HFFc6 (cell line): ENCODE results near the gene RETSAT. TPM values are rescaled to one million over a fixed set of nuclear protein-coding genes. Genes with fewer than 3 reads are reported as not detected.

ENCODE experiments used
- DNase-seq: peaks from one replicate; pipeline ENCODE4 v3.0.0-alpha.2; 2018
- H3K27ac Mint-ChIP-seq: 2 replicates; pipeline ENCODE4 v1.8.0; 2020; ENCODE audit warnings: mild to moderate bottlenecking, mixed read lengths
- H3K27me3 Mint-ChIP-seq: 2 replicates; pipeline ENCODE4 v1.8.0; 2021; ENCODE audit warnings: mild to moderate bottlenecking, moderate library complexity, mixed read lengths; ENCODE audit not compliant: insufficient read depth
- H3K36me3 Mint-ChIP-seq: 2 replicates; pipeline ENCODE4 v1.8.0; 2021; ENCODE audit warnings: low read depth, mixed read lengths
- H3K4me1 Mint-ChIP-seq: 2 replicates; pipeline ENCODE4 v1.8.0; 2020; ENCODE audit warnings: low read depth, mixed read lengths
- H3K4me3 Mint-ChIP-seq: 2 replicates; pipeline ENCODE4 v1.8.0; 2020; ENCODE audit warnings: mild to moderate bottlenecking, moderate library complexity, mixed read lengths
- H3K9me3 Mint-ChIP-seq: 2 replicates; pipeline ENCODE4 v1.8.0; 2020; ENCODE audit warnings: mild to moderate bottlenecking, mixed read lengths
- CTCF ChIP-seq: fragments of 200-600 bp; sonication (generic); IDR thresholded peaks from 2 replicates; pipeline ENCODE4 v1.5.0; 2021; ENCODE audit warnings: antibody characterized with exemption, mild to moderate bottlenecking
- total RNA-seq, 6 experiments: library from RNA; stranded (reverse); fragmentation: NEBNext Ultra II Directional; extraction: Animal tissue kit (Norgen Biotek cat#: 25700); gene quantifications; 2 replicates in 1 of 6; 3 replicates in 5 of 6; pipeline ENCODE4 v1.2.3, GENCODE V29; 2021

The RETSAT gene
- total RNA-seq, 6 experiments from 2014 or later: 36.3 to 50.4 (median 39.0) TPM

GRCh38 chr2:85308896-85309555 is 45.3 kb downstream of the RETSAT start:
- Mint-ChIP-seq H3K27ac (no peak overlapping the region), H3K27me3 (peaks cover 7% of the 10 kb centered on the region), H3K4me3 (no peak overlapping the region), H3K4me1 (peaks cover 22% of the 10 kb centered on the region), H3K9me3 (no peaks in the 10 kb centered on the region), H3K36me3 (peaks cover 10% of the 10 kb centered on the region)
- no peak for DNase-seq
- TF ChIP-seq CTCF: no peak

- H3K4me3 Mint-ChIP-seq: no peak overlapping the region
- H3K9me3 Mint-ChIP-seq: no peaks in the 10 kb centered on the region
- H3K27ac Mint-ChIP-seq: no peak overlapping the region
- peaks cover 5% of the 10 kb centered on the region; the same call in 1 of the 2 replicates for H3K36me3 Mint-ChIP-seq
- H3K4me1 Mint-ChIP-seq: peaks cover 15% of the 10 kb centered on the region
- DNase-seq: no peak
- no peak for TF ChIP-seq CTCF
- peaks cover 2% of the 10 kb centered on the region; the same call in 1 of the 2 replicates for H3K27me3 Mint-ChIP-seq
These were observed 46.1 kb downstream of the RETSAT start for GRCh38 chr2:85308201-85308600.

- peaks cover 2% of the 10 kb centered on the region; the same call in 1 of the 2 replicates for H3K27me3 Mint-ChIP-seq
- H3K27ac Mint-ChIP-seq: no peak overlapping the region
- peaks cover 15% of the 10 kb centered on the region for H3K4me1 Mint-ChIP-seq
- peaks cover 5% of the 10 kb centered on the region; the same call in 1 of the 2 replicates for H3K36me3 Mint-ChIP-seq
- no peak for DNase-seq
- TF ChIP-seq CTCF: no peak
- no peaks in the 10 kb centered on the region for H3K9me3 Mint-ChIP-seq
- H3K4me3 Mint-ChIP-seq: no peak overlapping the region
These were observed 46.8 kb downstream of the RETSAT start for GRCh38 chr2:85307527-85307897.

GRCh38 chr2:85303780-85304531 is 50.4 kb downstream of the RETSAT start:
- DNase-seq: no peak
- Mint-ChIP-seq H3K27ac (no peak overlapping the region), H3K36me3 (peaks cover 5% of the 10 kb centered on the region; the same call in 1 of the 2 replicates)

GRCh38 chr2:85302121-85302520 is 52.2 kb downstream of the RETSAT start:
- TF ChIP-seq CTCF: no peak
- Mint-ChIP-seq H3K4me1 (no peaks in the 10 kb centered on the region), H3K27ac (no peak overlapping the region), H3K9me3 (no peaks in the 10 kb centered on the region), H3K27me3 (no peaks in the 10 kb centered on the region), H3K4me3 (no peak overlapping the region), H3K36me3 (peaks cover 5% of the 10 kb centered on the region; the same call in 1 of the 2 replicates)
- no peak for DNase-seq

More at GRCh38 chr2:85303780-85304531, 50.4 kb downstream of the RETSAT start:
- no peaks in the 10 kb centered on the region; the same call in 1 of the 2 replicates for H3K4me1 Mint-ChIP-seq
- peaks cover 2% of the 10 kb centered on the region; the same call in 1 of the 2 replicates for H3K27me3 Mint-ChIP-seq
- H3K4me3 Mint-ChIP-seq: no peak overlapping the region
- H3K9me3 Mint-ChIP-seq: no peaks in the 10 kb centered on the region
- TF ChIP-seq CTCF: no peak

Other genes starting within 250 kb of the RETSAT start
- gene TCF7L1, start 221.1 kb downstream of the RETSAT start, total RNA-seq: 10 to 100 TPM in 1 of 6 experiments, 1 to 10 TPM in 5; 2.6 to 10.3 (median 9.4) TPM
- gene TGOLN2, start 26.5 kb downstream of the RETSAT start, total RNA-seq: 100 to 1,000 TPM; 143 to 161 (median 150) TPM
- 10 to 100 TPM in 2 of 6 experiments, 1 to 10 TPM in 4; 7.0 to 10.9 (median 9.3) TPM for gene ELMOD3, start 241 bp upstream of the RETSAT start, total RNA-seq
- 10 to 100 TPM; 10.7 to 49.6 (median 13.6) TPM for gene CAPG, start 55.8 kb upstream of the RETSAT start, total RNA-seq
- under 1 TPM in 3 of 6 experiments, not detected in 3; 0.25 to 0.52 (median 0.37) TPM for gene SH2D6, start 64.2 kb upstream of the RETSAT start, total RNA-seq
- gene MAT2A, start 184.6 kb upstream of the RETSAT start, total RNA-seq: 100 to 1,000 TPM; 138 to 171 (median 158) TPM
- gene GGCX, start 207.0 kb upstream of the RETSAT start, total RNA-seq: 10 to 100 TPM; 55.9 to 68.9 (median 62.4) TPM
- gene VAMP8, start 223.1 kb upstream of the RETSAT start, total RNA-seq: under 1 TPM in 4 of 6 experiments, not detected in 2; 0.31 to 0.46 (median 0.35) TPM
- gene VAMP5, start 229.9 kb upstream of the RETSAT start, total RNA-seq: 10 to 100 TPM; 51.2 to 84.2 (median 71.4) TPM
- 100 to 1,000 TPM; 121 to 160 (median 146) TPM for gene RNF181, start 241.2 kb upstream of the RETSAT start, total RNA-seq
- gene TMEM150A, start 248.2 kb upstream of the RETSAT start, total RNA-seq: 10 to 100 TPM; 10.3 to 20.4 (median 12.7) TPM